HepG2 (cell line): ENCODE data around the gene MAN1C1. TPM values are rescaled to one million over a fixed set of nuclear protein-coding genes. Genes with fewer than 3 reads are reported as not detected.

Source experiments
- CHD2 ChIP-seq: IDR thresholded peaks from 2 replicates; pipeline ENCODE4 v1.6.1; 2011; ENCODE audit warnings: low read depth, low read length, improper control_type of control experiment
- FOSL2 ChIP-seq: sonication (generic); formaldehyde crosslinking; IDR thresholded peaks from 2 replicates; pipeline ENCODE4 v1.4.0; 2020; ENCODE audit warnings: missing genetic modification reagents
- GATAD1 ChIP-seq: IDR thresholded peaks from 2 replicates; pipeline ENCODE4 v1.6.1; 2016; ENCODE audit warnings: missing genetic modification reagents, missing compliant biosample characterization
- RARA ChIP-seq: IDR thresholded peaks from 2 replicates; pipeline ENCODE4 v1.6.1; 2016; ENCODE audit warnings: missing genetic modification reagents, missing compliant biosample characterization
- REXO4 ChIP-seq: sonication (generic); formaldehyde crosslinking; IDR thresholded peaks from 2 replicates; pipeline ENCODE4 v1.8.0; 2022; ENCODE audit warnings: missing genetic modification reagents, mild to moderate bottlenecking, borderline replicate concordance
- SAFB2 ChIP-seq: sonication (generic); formaldehyde crosslinking; IDR thresholded peaks from 2 replicates; pipeline ENCODE4 v1.5.1; 2020; ENCODE audit warnings: missing genetic modification reagents, low read depth, mild to moderate bottlenecking, borderline replicate concordance
- SALL2 ChIP-seq: sonication (generic); formaldehyde crosslinking; IDR thresholded peaks from 2 replicates; pipeline ENCODE4 v1.8.1; 2023; ENCODE audit warnings: mild to moderate bottlenecking, missing genetic modification reagents, inconsistent platforms
- SNAI1 ChIP-seq: sonication (generic); formaldehyde crosslinking; IDR thresholded peaks from 2 replicates; pipeline ENCODE4 v1.5.0; 2020; ENCODE audit warnings: mild to moderate bottlenecking, missing genetic modification reagents, borderline replicate concordance
- ZFX ChIP-seq: sonication (generic); formaldehyde crosslinking; IDR thresholded peaks from 2 replicates; pipeline ENCODE4 v1.4.0; 2020; ENCODE audit warnings: mild to moderate bottlenecking, low read depth, missing genetic modification reagents, moderate library complexity
- ZNF224 ChIP-seq: sonication (generic); formaldehyde crosslinking; IDR thresholded peaks from 2 replicates; pipeline ENCODE4 v1.5.0; 2020; ENCODE audit warnings: mild to moderate bottlenecking, missing genetic modification reagents
- ZNF274 ChIP-seq: sonication (generic); formaldehyde crosslinking; IDR thresholded peaks from 2 replicates; pipeline ENCODE4 v1.5.1; 2020; ENCODE audit warnings: mild to moderate bottlenecking, missing genetic modification reagents
- ZNF569 ChIP-seq: sonication (generic); formaldehyde crosslinking; IDR thresholded peaks from 2 replicates; pipeline ENCODE4 v1.5.0; 2020; ENCODE audit warnings: mild to moderate bottlenecking, missing genetic modification reagents, moderate library complexity, borderline replicate concordance
- ZNF616 ChIP-seq: sonication (generic); formaldehyde crosslinking; IDR thresholded peaks from 2 replicates; pipeline ENCODE4 v1.5.0; 2020; ENCODE audit warnings: low read depth, mild to moderate bottlenecking, missing genetic modification reagents
- ZNF746 ChIP-seq: sonication (generic); formaldehyde crosslinking; IDR thresholded peaks from 2 replicates; pipeline ENCODE4 v1.8.0; 2022; ENCODE audit warnings: mild to moderate bottlenecking, missing genetic modification reagents
- ZSCAN12 ChIP-seq: sonication (generic); formaldehyde crosslinking; IDR thresholded peaks from 2 replicates; pipeline ENCODE4 v1.9.0; 2021; ENCODE audit warnings: mild to moderate bottlenecking, missing genetic modification reagents
- polyA plus RNA-seq, 8 experiments: library from polyadenylated mRNA; depleted of rRNA in 3 of 8; stranded (reverse) in 7 of 8; unstranded in 1 of 8; fragments of >200 nt; fragmentation: Illumina TruSeq in 4 of 8; extraction: Trizol in 4 of 8; gene quantifications; 2 replicates each; pipeline versions ENCODE4 v1.2.1 to v1.2.3, GENCODE V29; 2011 to 2016; ENCODE audit warnings: low read depth in 4 of 8, missing spikeins in 1 of 8, mixed read lengths in 1 of 8; ENCODE audit not compliant: insufficient read depth in 1 of 8
- total RNA-seq, 5 experiments: library from RNA; depleted of rRNA; stranded (reverse); fragments of >200 nt; fragmentation: Illumina TruSeq; extraction: Trizol; gene quantifications; 2 replicates each; pipeline ENCODE4 v1.2.3, GENCODE V29; 2016; ENCODE audit warnings: low read depth in 1 of 5
- TF ChIP-seq, protein P1 (sequence below): sonication (generic); formaldehyde crosslinking; IDR thresholded peaks from 2 replicates; pipeline ENCODE4 v1.5.0; 2020; ENCODE audit warnings: missing genetic modification reagents
- TF ChIP-seq, protein P2 (sequence below): sonication (generic); formaldehyde crosslinking; IDR thresholded peaks from 2 replicates; pipeline ENCODE4 v1.4.0; 2020; ENCODE audit warnings: missing genetic modification reagents
- TF ChIP-seq, protein P3 (sequence below): sonication (generic); formaldehyde crosslinking; IDR thresholded peaks from 2 replicates; pipeline ENCODE4 v1.4.0; 2020; ENCODE audit warnings: mild to moderate bottlenecking, missing genetic modification reagents
- TF ChIP-seq, protein P4 (sequence below): sonication (generic); formaldehyde crosslinking; IDR thresholded peaks from 2 replicates; pipeline ENCODE4 v1.4.0; 2020; ENCODE audit warnings: missing genetic modification reagents, borderline replicate concordance

The MAN1C1 gene
- total and polyA plus RNA-seq, 2 of the 13 experiments (the other 11 are each of a cell fraction or from before 2014, with no cell fraction given) = 0.18 to 0.49 TPM

DNA sequence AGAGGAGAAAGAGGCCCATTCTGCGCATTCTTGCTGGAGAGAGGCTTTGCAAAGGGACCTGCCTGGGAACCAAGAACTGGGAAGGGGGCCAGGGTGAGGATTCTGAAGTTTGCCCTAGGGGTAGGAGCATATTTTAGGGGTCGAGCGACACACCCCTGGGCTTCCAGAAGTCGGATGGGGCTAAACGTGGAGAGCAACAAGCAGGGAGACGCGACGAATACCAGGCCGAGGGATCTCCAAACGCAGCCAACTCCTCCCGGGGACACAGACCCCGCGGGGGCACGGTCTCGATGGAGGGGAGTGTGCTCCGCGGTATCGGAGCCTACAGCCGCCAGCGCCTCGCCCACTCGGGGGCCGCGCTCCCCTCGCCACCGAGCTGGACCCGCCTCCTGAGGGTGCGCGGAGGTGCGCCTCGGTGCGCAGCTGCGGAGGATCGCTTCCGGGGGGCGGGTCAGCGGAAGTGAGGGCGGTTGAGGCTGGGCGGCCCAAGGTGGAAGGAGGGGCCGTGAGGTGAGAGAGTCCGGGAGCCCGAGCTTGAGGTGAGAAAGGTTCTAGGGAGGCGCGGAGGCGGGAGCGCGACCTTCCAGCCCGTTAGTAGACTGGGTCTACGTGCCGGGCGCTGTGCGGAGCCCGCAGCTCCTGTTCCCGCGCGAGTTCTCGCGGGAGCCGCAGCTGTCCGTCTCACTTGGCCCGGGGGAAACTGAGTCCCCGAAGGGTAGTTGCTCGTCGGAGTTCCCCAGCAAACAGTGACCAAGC is 203.1 kb downstream of the MAN1C1 start, which contains the start of gene MTFR1L (continued):
- TF ChIP-seq, protein P1, sequence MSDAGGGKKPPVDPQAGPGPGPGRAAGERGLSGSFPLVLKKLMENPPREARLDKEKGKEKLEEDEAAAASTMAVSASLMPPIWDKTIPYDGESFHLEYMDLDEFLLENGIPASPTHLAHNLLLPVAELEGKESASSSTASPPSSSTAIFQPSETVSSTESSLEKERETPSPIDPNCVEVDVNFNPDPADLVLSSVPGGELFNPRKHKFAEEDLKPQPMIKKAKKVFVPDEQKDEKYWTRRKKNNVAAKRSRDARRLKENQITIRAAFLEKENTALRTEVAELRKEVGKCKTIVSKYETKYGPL (CRISPR knock-in tag) = no peak
- TF ChIP-seq ZFX (peak; percentile 81), ZNF274 (CRISPR knock-in tag) (peak; percentile 91; the same call in 1 of the 2 replicates), SNAI1 (CRISPR knock-in tag) (peak; percentile 72; the same call in 1 of the 2 replicates), FOSL2 (CRISPR knock-in tag) (peak; percentile 44), ZSCAN12 (no peak), REXO4 (CRISPR knock-in tag) (no peak), ZNF569 (CRISPR knock-in tag) (0 out of 2 replicates have a peak, but pooled peaks have one; percentile 20), SALL2 (CRISPR knock-in tag) (peak; percentile 64), SAFB2 (CRISPR knock-in tag) (peak; percentile 56; the same call in 1 of the 2 replicates), ZNF746 (CRISPR knock-in tag) (no peak), ZNF616 (CRISPR knock-in tag) (no peak), GATAD1 (CRISPR knock-in tag) (peak; percentile 88), CHD2 (peak; percentile 96), ZNF224 (CRISPR knock-in tag) (0 out of 2 replicates have a peak, but pooled peaks have one; percentile 22), RARA (CRISPR knock-in tag) (peak; percentile 56)
- TF ChIP-seq, protein P2, sequence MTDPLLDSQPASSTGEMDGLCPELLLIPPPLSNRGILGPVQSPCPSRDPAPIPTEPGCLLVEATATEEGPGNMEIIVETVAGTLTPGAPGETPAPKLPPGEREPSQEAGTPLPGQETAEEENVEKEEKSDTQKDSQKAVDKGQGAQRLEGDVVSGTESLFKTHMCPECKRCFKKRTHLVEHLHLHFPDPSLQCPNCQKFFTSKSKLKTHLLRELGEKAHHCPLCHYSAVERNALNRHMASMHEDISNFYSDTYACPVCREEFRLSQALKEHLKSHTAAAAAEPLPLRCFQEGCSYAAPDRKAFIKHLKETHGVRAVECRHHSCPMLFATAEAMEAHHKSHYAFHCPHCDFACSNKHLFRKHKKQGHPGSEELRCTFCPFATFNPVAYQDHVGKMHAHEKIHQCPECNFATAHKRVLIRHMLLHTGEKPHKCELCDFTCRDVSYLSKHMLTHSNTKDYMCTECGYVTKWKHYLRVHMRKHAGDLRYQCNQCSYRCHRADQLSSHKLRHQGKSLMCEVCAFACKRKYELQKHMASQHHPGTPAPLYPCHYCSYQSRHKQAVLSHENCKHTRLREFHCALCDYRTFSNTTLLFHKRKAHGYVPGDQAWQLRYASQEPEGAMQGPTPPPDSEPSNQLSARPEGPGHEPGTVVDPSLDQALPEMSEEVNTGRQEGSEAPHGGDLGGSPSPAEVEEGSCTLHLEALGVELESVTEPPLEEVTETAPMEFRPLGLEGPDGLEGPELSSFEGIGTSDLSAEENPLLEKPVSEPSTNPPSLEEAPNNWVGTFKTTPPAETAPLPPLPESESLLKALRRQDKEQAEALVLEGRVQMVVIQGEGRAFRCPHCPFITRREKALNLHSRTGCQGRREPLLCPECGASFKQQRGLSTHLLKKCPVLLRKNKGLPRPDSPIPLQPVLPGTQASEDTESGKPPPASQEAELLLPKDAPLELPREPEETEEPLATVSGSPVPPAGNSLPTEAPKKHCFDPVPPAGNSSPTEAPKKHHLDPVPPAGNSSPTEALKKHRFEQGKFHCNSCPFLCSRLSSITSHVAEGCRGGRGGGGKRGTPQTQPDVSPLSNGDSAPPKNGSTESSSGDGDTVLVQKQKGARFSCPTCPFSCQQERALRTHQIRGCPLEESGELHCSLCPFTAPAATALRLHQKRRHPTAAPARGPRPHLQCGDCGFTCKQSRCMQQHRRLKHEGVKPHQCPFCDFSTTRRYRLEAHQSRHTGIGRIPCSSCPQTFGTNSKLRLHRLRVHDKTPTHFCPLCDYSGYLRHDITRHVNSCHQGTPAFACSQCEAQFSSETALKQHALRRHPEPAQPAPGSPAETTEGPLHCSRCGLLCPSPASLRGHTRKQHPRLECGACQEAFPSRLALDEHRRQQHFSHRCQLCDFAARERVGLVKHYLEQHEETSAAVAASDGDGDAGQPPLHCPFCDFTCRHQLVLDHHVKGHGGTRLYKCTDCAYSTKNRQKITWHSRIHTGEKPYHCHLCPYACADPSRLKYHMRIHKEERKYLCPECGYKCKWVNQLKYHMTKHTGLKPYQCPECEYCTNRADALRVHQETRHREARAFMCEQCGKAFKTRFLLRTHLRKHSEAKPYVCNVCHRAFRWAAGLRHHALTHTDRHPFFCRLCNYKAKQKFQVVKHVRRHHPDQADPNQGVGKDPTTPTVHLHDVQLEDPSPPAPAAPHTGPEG (CRISPR knock-in tag) = no peak; the same call in 1 of the 2 replicates
- TF ChIP-seq, protein P3, sequence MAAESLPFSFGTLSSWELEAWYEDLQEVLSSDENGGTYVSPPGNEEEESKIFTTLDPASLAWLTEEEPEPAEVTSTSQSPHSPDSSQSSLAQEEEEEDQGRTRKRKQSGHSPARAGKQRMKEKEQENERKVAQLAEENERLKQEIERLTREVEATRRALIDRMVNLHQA (CRISPR knock-in tag) = no peak
- TF ChIP-seq, protein P4, sequence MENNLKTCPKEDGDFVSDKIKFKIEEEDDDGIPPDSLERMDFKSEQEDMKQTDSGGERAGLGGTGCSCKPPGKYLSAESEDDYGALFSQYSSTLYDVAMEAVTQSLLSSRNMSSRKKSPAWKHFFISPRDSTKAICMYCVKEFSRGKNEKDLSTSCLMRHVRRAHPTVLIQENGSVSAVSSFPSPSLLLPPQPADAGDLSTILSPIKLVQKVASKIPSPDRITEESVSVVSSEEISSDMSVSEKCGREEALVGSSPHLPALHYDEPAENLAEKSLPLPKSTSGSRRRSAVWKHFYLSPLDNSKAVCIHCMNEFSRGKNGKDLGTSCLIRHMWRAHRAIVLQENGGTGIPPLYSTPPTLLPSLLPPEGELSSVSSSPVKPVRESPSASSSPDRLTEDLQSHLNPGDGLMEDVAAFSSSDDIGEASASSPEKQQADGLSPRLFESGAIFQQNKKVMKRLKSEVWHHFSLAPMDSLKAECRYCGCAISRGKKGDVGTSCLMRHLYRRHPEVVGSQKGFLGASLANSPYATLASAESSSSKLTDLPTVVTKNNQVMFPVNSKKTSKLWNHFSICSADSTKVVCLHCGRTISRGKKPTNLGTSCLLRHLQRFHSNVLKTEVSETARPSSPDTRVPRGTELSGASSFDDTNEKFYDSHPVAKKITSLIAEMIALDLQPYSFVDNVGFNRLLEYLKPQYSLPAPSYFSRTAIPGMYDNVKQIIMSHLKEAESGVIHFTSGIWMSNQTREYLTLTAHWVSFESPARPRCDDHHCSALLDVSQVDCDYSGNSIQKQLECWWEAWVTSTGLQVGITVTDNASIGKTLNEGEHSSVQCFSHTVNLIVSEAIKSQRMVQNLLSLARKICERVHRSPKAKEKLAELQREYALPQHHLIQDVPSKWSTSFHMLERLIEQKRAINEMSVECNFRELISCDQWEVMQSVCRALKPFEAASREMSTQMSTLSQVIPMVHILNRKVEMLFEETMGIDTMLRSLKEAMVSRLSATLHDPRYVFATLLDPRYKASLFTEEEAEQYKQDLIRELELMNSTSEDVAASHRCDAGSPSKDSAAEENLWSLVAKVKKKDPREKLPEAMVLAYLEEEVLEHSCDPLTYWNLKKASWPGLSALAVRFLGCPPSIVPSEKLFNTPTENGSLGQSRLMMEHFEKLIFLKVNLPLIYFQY (CRISPR knock-in tag) = 0 out of 2 replicates have a peak, but pooled peaks have one; percentile 24
